H1 (cell line): ENCODE results near the gene TIMP3. TPM values are rescaled to one million over a fixed set of nuclear protein-coding genes. Genes with fewer than 3 reads are reported as not detected.

Experiments used
- CBX8 ChIP-seq: fragments of 300-800, 300-1000 bp; sonication (generic); IDR thresholded peaks from 2 replicates; pipeline ENCODE4 v1.7.1; 2016; ENCODE audit warnings: low read depth, low read length, borderline replicate concordance
- GABPA ChIP-seq: IDR thresholded peaks from 2 replicates; pipeline ENCODE4 v1.6.1; 2011; ENCODE audit warnings: mild to moderate bottlenecking, low read length, moderate library complexity, borderline replicate concordance; ENCODE audit not compliant: insufficient read depth
- SIN3A ChIP-seq, 2 experiments: IDR thresholded peaks in 1 of 2; conservative IDR thresholded peaks in 1 of 2; 2 replicates each; pipeline ENCODE4 v1.6.1; 2011 to 2012; ENCODE audit warnings: low read length in 2 of 2, improper control_type of control experiment in 1 of 2, low read depth in 1 of 2, mild to moderate bottlenecking in 1 of 2
- SP4 ChIP-seq: IDR thresholded peaks from 2 replicates; pipeline ENCODE4 v1.6.1; 2012; ENCODE audit warnings: low read length, inconsistent platforms
- polyA plus RNA-seq, 7 experiments: library from polyadenylated mRNA; depleted of rRNA in 3 of 7; stranded (reverse) in 5 of 7; unstranded in 2 of 7; fragments of >200 nt in 5 of 7; fragments of 200-250 nt in 2 of 7; gene quantifications; 1 replicate in 5 of 7; 2 replicates in 1 of 7; 4 replicates in 1 of 7; pipeline versions ENCODE4 v1.2.1 to v1.2.3, GENCODE V29; 2011 to 2013; ENCODE audit warnings: missing spikeins in 2 of 7, mixed read lengths in 2 of 7
- total RNA-seq: library from RNA; stranded (reverse); fragmentation: NEBNext Ultra II Directional; extraction: Animal tissue kit (Norgen Biotek cat#: 25700); gene quantifications from 2 replicates; pipeline ENCODE4 v1.2.1, GENCODE V29; 2021

TIMP3 gene
- total and polyA plus RNA-seq, 2 of the 8 experiments (the other 6 are each of a cell fraction or from before 2014, with no cell fraction given), result 1.3 to 4.7 TPM

GRCh38 chr22:32896891-32897290, 95.4 kb downstream of the TIMP3 start (continued):
- TF ChIP-seq GABPA, result no peak
- TF ChIP-seq CBX8, result no peak
- no peak for TF ChIP-seq SP4
- no peak for TF ChIP-seq SIN3A (conservative IDR thresholded peaks at IDR 0.05 in 1 of 2, IDR thresholded peaks at IDR 0.05 in 1 of 2; ENCODE audit: low read depth in 1 of 2, low read length in 2 of 2)
